ENCODE measurements around the gene KLHDC7B. TPM values are rescaled to one million over a fixed set of nuclear protein-coding genes. Genes with fewer than 3 reads are reported as not detected.

The KLHDC7B gene
- total RNA-seq, 1 donor from 2014 or later = not detected

DNA sequence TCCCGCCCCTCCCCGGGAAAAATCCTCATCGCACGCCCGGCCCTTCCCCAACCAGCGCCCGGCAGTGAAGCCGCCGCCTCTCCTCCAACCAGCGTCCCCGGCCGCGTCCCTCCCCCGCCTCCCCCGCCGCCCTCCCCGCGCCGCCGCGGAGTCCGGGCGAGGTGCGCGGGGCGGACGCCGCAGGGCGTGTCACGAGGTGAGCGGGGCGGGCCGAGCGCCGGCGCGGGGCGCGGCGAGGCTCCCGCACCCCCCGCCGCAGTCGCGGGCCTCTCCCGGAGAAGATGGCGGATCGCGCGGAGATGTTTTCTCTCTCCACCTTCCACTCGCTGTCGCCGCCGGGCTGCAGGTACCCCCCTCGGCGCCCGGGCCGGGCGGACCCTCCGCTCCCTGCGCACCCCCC lies 54.8 kb downstream of the KLHDC7B start, which contains the start of gene MAPK8IP2:
TSS of gene MAPK8IP2 (plus strand) at position 256 of the 400 bp plus-strand sequence. CDS start at position 282, 26 bp downstream.
- no peak for DNase-seq
- ATAC-seq (ENCODE audit: poor library complexity) = no peak
- intact Hi-C loops (cut with DNase I) = no loop called here

Other genes with a start within 250 kb of the KLHDC7B start
- gene PLXNB2, start 238.3 kb upstream of the KLHDC7B start, total RNA-seq = 68.3 TPM
- 1.1 TPM for gene DENND6B, start 218.9 kb upstream of the KLHDC7B start, total RNA-seq
- gene PPP6R2, start 202.6 kb upstream of the KLHDC7B start, total RNA-seq = 40.4 TPM
- 46.6 TPM for gene SBF1, start 70.9 kb upstream of the KLHDC7B start, total RNA-seq
- not detected for gene ADM2, start 64.4 kb upstream of the KLHDC7B start, total RNA-seq
- gene MIOX, start 59.0 kb upstream of the KLHDC7B start, total RNA-seq = not detected
- gene LMF2, start 38.2 kb upstream of the KLHDC7B start, total RNA-seq = 25.3 TPM
- gene NCAPH2, start 37.7 kb upstream of the KLHDC7B start, total RNA-seq = 28.8 TPM
- gene SCO2, start 20.3 kb upstream of the KLHDC7B start, total RNA-seq = not detected
- 11.8 TPM for gene TYMP, start 15.9 kb upstream of the KLHDC7B start, total RNA-seq
- not detected for gene SYCE3, start 17.0 kb downstream of the KLHDC7B start, total RNA-seq
- 402 TPM for gene CPT1B, start 32.5 kb downstream of the KLHDC7B start, total RNA-seq
- gene CHKB, start 37.0 kb downstream of the KLHDC7B start, total RNA-seq = 36.0 TPM
- gene MAPK8IP2, start 54.9 kb downstream of the KLHDC7B start, total RNA-seq = 0.62 TPM
- 19.1 TPM for gene ARSA, start 82.3 kb downstream of the KLHDC7B start, total RNA-seq
- gene SHANK3, start 126.9 kb downstream of the KLHDC7B start, total RNA-seq = 19.3 TPM
- gene ACR, start 192.3 kb downstream of the KLHDC7B start, total RNA-seq = 0.43 TPM
- 9.7 TPM for gene RABL2B, start 237.7 kb downstream of the KLHDC7B start, total RNA-seq